Renal cortex interstitium (tissue), 11 donors: ENCODE data around the gene CEBPZ. TPM values are rescaled to one million over a fixed set of nuclear protein-coding genes. Genes with fewer than 3 reads are reported as not detected.

Source experiments
- DNase-seq, 11 donors: peaks; one replicate each; pipeline ENCODE4 v3.0.0-alpha.2; 2013; ENCODE audit warnings: low read depth in 9 of 11, low spot score in 4 of 11; ENCODE audit errors: extremely low read depth in 1 of 11
- polyA plus RNA-seq, 3 donors: library from polyadenylated mRNA; unstranded; fragments of 120-200 nt; gene quantifications; one replicate each; pipeline ENCODE4 v1.2.1, GENCODE V29; 2013; ENCODE audit not compliant: insufficient read length in 3 of 3

Gene CEBPZ
- polyA plus RNA-seq, 3 donors = 75.8 to 105 (median 85.7) TPM

DNA sequence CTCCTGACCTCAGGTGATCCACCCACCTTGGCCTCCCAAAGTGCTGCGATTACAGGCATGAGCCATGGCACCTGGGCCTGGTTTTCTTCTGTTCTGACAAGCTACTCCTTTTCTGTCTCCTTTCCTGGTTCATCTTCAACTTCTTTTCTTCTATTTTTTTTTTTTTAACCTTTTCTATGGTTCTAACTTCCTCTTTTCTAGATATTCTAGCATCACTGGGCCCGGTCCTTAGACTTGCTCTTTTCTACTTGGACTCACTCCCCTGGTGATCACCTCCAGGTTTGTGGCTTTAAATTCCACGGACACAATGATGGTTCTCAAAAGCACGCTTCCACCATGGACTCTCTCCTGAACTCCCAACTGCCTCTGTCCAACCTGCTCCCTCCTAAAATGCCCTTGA lies 76.6 kb downstream of the CEBPZ start:
- DNase-seq = no peak

DNA sequence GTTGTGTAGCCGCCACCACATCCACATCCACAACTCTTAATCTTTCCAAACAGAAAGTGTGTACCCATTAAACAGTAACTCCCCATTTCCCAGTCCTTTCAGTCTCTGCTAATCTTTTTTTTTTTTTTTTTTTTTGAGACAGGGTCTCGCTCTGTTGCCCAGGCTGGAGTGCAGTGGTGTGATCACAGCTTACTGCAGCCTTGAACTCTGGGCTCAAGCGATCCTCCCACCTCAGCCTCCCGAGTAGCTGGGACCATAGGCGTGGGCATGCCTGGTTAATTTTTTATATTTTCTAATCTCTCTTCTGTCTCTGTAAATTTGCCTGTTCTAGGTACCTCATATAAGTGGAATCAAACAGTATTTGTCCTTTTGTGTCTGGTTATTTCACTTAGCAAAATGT lies 78.2 kb downstream of the CEBPZ start:
- DNase-seq = no peak

Other genes starting within 250 kb of the CEBPZ start
- gene HEATR5B, start 147.2 kb downstream of the CEBPZ start, polyA plus RNA-seq = 10 to 100 TPM; 20.0 to 24.5 (median 24.2) TPM
- 10 to 100 TPM; 10.5 to 12.7 (median 10.9) TPM for gene GPATCH11, start 147.1 kb downstream of the CEBPZ start, polyA plus RNA-seq
- gene EIF2AK2, start 74.6 kb downstream of the CEBPZ start, polyA plus RNA-seq = 10 to 100 TPM; 32.6 to 38.0 (median 36.9) TPM
- under 1 TPM in 1 of 3 donors, not detected in 2; 0.35 TPM for gene SULT6B1, start 42.9 kb downstream of the CEBPZ start, polyA plus RNA-seq
- gene CEBPZOS, start 35.1 kb downstream of the CEBPZ start, polyA plus RNA-seq = 10 to 100 TPM; 52.4 to 68.8 (median 62.5) TPM
- 10 to 100 TPM; 18.4 to 28.8 (median 28.3) TPM for gene NDUFAF7, start 62 bp upstream of the CEBPZ start, polyA plus RNA-seq
- 10 to 100 TPM; 50.2 to 55.6 (median 55.4) TPM for gene PRKD3, start 93.2 kb upstream of the CEBPZ start, polyA plus RNA-seq
- 10 to 100 TPM in 2 of 3 donors, 1 to 10 TPM in 1; 9.5 to 14.3 (median 14.3) TPM for gene QPCT, start 113.0 kb upstream of the CEBPZ start, polyA plus RNA-seq